ENCODE data around the gene SHC2.

GRCh38 chr19:388691-389090 lies 72.1 kb downstream of the SHC2 start:
- TF ChIP-seq CTCF (conservative IDR thresholded peaks at IDR 0.05; ENCODE audit: low read depth, low read length) (no peak), EZH2 (IDR thresholded peaks at IDR 0.05; ENCODE audit: low read length, unreplicated experiment) (no peak)

Measured in PC-3 (cell line).